Upper lobe of left lung (tissue), 6 donors: ENCODE data around the gene IRAK1. TPM values are rescaled to one million over a fixed set of nuclear protein-coding genes. Genes with fewer than 3 reads are reported as not detected.
"Not testable (repeated sequence)": the region's sequence is repeated elsewhere in the genome, so short reads cannot be mapped to it uniquely, and the experiment has no call there.

Experiments used
- ATAC-seq, 2 donors: fragments of 200-7000 bp; cut with Tn5 transposase; one replicate each; pipeline ENCODE4 v1.9.1; 2022; ENCODE audit warnings: mild to moderate bottlenecking in 2 of 2, moderate library complexity in 2 of 2; ENCODE audit not compliant: low FRiP score in 2 of 2
- DNase-seq, 2 donors: peaks; one replicate each; pipeline ENCODE4 v3.0.0-alpha.2; 2019 to 2020
- H3K27ac ChIP-seq, 4 donors: fragments of 200-600 bp; sonication (generic); one replicate each; pipeline ENCODE4 v1.5.1; 2016 to 2019
- H3K27me3 ChIP-seq, 4 donors: fragments of 200-600 bp; sonication (generic); one replicate each; pipeline ENCODE4 v1.5.1; 2017 to 2019
- H3K36me3 ChIP-seq, 4 donors: fragments of 200-600 bp; sonication (generic); one replicate each; pipeline ENCODE4 v1.5.1; 2016 to 2019
- H3K4me1 ChIP-seq, 4 donors: fragments of 200-600 bp; sonication (generic); one replicate each; pipeline ENCODE4 v1.5.1; 2018 to 2019
- H3K4me3 ChIP-seq, 4 donors: fragments of 200-600 bp; sonication (generic); one replicate each; pipeline ENCODE4 v1.5.1; 2017 to 2019; ENCODE audit warnings: mild to moderate bottlenecking in 2 of 4, moderate library complexity in 1 of 4
- H3K9me3 ChIP-seq, 4 donors: fragments of 200-600 bp; sonication (generic); one replicate each; pipeline ENCODE4 v1.5.1; 2018 to 2019
- CTCF ChIP-seq, 6 experiments: fragments of 450-650 bp in 4 of 6; fragments of 200-600 bp in 2 of 6; sonication (generic) in 2 of 6; IDR thresholded peaks; one replicate each; pipeline ENCODE4 v1.5.1; 2016 to 2019; ENCODE audit warnings: antibody characterized with exemption in 6 of 6
- EP300 ChIP-seq, 4 donors: sonication (generic); formaldehyde crosslinking; IDR thresholded peaks; one replicate each; pipeline ENCODE4 v1.5.1; 2017; ENCODE audit warnings: antibody characterized with exemption in 4 of 4, control low read depth in 2 of 4
- POLR2A ChIP-seq, 4 donors: fragments of 450-650 bp; IDR thresholded peaks; one replicate each; pipeline ENCODE4 v1.5.1; 2016 to 2017; ENCODE audit warnings: antibody characterized with exemption in 4 of 4, mild to moderate bottlenecking in 2 of 4
- POLR2AphosphoS5 ChIP-seq, 2 donors: sonication (generic); formaldehyde crosslinking; IDR thresholded peaks; one replicate each; pipeline ENCODE4 v1.5.1; 2017; ENCODE audit warnings: antibody characterized with exemption in 2 of 2
- WGBS, 2 donors: methylation state at CpG; one replicate each; pipeline ENCODE4 v1.1.5; 2017 to 2018; 5-methylcytosine and 5-hydroxymethylcytosine counted together
- total RNA-seq, 6 donors: library from RNA; depleted of rRNA in 4 of 6; stranded (reverse); fragments of >200 nt in 4 of 6; gene quantifications; one replicate each; pipeline versions ENCODE4 v1.1.0 to v1.2.1, GENCODE V29; 2016 to 2021
- donor health status: DM: no; HTN: no; CAD: no; lungs with moderate emphysema.
- donor health status: DM: no; HTN: yes; CAD: no; lungs with severe emphysema.

The IRAK1 gene
- total RNA-seq, 6 donors from 2014 or later, result 49.4 to 236 (median 125) TPM

DNA sequence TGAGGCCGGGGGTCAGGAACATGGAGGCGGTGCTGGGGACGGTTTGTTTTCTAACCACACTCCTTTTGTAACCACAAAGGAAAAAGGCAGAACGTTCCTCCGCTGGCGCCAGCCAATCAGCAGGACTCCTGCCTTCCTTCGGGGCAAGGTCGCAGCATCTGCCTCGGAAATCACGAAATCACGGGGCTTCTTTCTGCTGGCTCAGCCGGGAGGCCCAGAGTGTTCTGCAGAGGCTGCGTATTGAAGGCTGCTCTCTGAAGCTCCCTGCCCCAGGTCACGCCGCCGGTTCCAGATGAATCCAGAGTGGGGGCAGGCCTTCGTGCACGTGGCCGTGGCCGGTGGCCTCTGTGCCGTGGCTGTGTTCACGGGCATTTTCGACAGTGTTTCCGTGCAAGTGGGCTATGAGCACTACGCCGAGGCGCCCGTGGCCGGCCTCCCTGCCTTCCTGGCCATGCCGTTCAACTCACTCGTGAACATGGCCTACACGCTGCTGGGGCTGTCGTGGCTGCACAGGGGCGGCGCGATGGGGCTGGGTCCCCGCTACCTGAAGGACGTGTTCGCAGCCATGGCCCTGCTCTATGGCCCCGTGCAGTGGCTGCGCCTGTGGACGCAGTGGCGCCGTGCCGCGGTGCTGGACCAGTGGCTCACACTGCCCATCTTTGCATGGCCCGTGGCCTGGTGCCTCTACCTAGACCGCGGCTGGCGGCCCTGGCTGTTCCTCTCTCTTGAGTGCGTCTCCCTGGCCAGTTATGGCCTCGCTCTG is 37.8 kb downstream of the IRAK1 start:
- Histone ChIP-seq H3K27me3 (peaks cover 0 to 7% (median 0%) of the 10 kb centered on the region in 4 donors), H3K9me3 (no peaks in the 10 kb centered on the region), H3K36me3 (no peaks in the 10 kb centered on the region), H3K4me3 (no peak overlapping the region), H3K27ac (peak overlapping the region in 3 of 4 donors; percentile 24 to 76 (median 61)), H3K4me1 (peaks cover 3 to 17% (median 5%) of the 10 kb centered on the region in 4 donors)
- WGBS, 2 donors, result 55 to 77% methylated on average over 10 to 46 of the region's 52 CpGs
- no peak for TF ChIP-seq CTCF (IDR thresholded peaks at IDR 0.05)
- peak in 1 of 4 donors; percentile 42 for TF ChIP-seq POLR2A (IDR thresholded peaks at IDR 0.05)
- peak in 1 of 2 donors; percentile 15 for TF ChIP-seq POLR2AphosphoS5 (IDR thresholded peaks at IDR 0.05)
- no peak for TF ChIP-seq EP300 (IDR thresholded peaks at IDR 0.05)
- ATAC-seq (peak in 1 of 2 donors; percentile 70), DNase-seq (peak; percentile 58 to 70)

DNA sequence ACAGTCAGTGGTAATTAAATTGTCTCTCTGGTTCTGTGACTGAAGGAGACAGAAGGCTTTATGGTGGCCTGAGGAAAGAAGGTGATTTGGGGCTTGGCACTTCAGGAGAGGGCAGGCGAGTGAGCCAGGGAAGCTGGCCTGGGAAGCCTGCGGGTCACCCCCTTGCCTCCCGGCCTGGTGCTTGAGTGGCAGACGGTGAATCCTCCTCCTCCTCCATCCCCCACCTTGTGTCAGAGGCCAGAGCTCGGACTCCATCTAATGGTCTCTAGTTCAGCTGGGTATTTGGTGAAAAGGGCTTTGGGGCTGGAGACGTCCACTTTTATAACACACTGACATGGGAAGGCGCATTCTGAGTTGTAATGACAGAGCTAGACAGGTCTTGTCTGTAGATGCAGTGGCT is 38.5 kb downstream of the IRAK1 start:
- Histone ChIP-seq H3K4me1 (peaks cover 3 to 17% (median 5%) of the 10 kb centered on the region in 4 donors), H3K36me3 (no peaks in the 10 kb centered on the region), H3K9me3 (no peaks in the 10 kb centered on the region), H3K27ac (peak overlapping the region in 2 of 4 donors; percentile 61 to 76), H3K27me3 (peaks cover 0 to 7% (median 0%) of the 10 kb centered on the region in 4 donors), H3K4me3 (no peak overlapping the region)
- DNase-seq (no peak), ATAC-seq (no peak)
- WGBS, 2 donors, result 70 to 82% methylated on average over 3 to 7 of the region's 7 CpGs
- TF ChIP-seq EP300 (IDR thresholded peaks at IDR 0.05), result no peak
- no peak for TF ChIP-seq POLR2A (IDR thresholded peaks at IDR 0.05)
- no peak for TF ChIP-seq POLR2AphosphoS5 (IDR thresholded peaks at IDR 0.05)
- TF ChIP-seq CTCF (IDR thresholded peaks at IDR 0.05), result no peak

DNA sequence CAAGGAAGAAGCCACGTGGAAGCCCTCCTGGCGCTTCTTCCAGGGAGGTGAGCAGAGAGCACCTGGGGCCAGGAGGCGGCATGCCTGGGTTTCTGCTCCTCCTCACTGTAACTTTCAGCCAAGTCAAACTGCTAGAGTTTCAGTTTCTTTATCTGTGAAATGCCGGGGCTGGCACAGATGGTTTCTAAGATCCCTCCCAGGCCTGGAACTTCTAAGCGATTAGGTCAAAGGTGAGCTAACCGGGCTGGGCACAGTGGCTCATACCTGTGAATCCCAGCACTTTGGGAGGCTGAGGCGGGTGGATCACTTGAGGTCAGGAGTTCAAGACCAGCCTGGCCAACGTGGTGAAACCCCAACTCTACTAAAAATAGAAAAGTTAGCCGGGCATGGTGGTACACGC is 39.3 kb downstream of the IRAK1 start:
- WGBS, 2 donors, result 77% methylated on average over 7 of the region's 10 CpGs; no CpG with 5 or more reads in 1 of the 2 donors
- not testable (repeated sequence) for ATAC-seq, H3K4me3 ChIP-seq, DNase-seq, H3K9me3 ChIP-seq, H3K36me3 ChIP-seq, H3K27me3 ChIP-seq
- peak overlapping the region in 2 of 4 donors; percentile 40 to 76 for H3K27ac ChIP-seq
- H3K4me1 ChIP-seq, result peaks cover 3 to 17% (median 5%) of the 10 kb centered on the region in 4 donors

DNA sequence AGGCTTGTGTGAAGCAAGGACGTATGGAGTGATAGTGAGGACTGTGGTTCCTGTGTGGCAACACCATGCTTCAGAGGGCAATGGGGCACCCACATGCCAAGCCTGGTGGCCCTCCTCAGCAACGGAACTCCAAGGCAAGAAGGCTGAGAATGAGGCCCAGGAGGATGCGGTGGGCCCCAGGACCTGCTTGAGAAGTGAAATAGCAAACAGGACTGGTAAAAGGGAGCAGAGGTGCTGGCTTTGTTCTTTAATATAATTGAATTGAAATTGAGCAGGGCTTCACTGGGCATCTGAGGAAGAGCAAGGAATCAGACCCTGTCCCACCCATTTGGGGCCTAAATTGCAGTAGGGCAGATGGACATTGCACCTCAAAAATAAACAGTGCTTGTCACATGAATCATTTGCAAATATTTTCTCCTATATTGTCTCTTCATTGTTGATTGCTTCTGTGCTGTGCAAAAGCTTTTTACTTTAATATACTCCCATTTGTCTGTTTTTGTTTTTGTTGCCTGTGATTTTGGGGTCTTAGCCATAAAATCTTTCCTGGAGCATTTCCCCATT is 44.9 kb downstream of the IRAK1 start:
- TF ChIP-seq POLR2A (IDR thresholded peaks at IDR 0.05) (no peak), POLR2AphosphoS5 (IDR thresholded peaks at IDR 0.05) (no peak), CTCF (IDR thresholded peaks at IDR 0.05) (no peak), EP300 (IDR thresholded peaks at IDR 0.05) (no peak)
- 61 to 74% methylated on average over 2 to 3 of the region's 3 CpGs for WGBS, 2 donors
- Histone ChIP-seq H3K9me3 (peaks cover 0 to 10% (median 0%) of the 10 kb centered on the region in 4 donors), H3K4me1 (peaks cover 4 to 25% (median 13%) of the 10 kb centered on the region in 4 donors), H3K27me3 (no peaks in the 10 kb centered on the region), H3K4me3 (no peak overlapping the region), H3K27ac (peak overlapping the region; percentile 95 to 100 (median 100)), H3K36me3 (no peaks in the 10 kb centered on the region)
- no peak for ATAC-seq
- no peak for DNase-seq

- no peaks in the 10 kb centered on the region for H3K27me3 ChIP-seq
- TF ChIP-seq POLR2A (IDR thresholded peaks at IDR 0.05), result no peak
- peak in 1 of 2 donors; percentile 8 for TF ChIP-seq POLR2AphosphoS5 (IDR thresholded peaks at IDR 0.05)
- H3K4me3 ChIP-seq, result peak overlapping the region in 1 of 4 donors; percentile 90
- H3K27ac ChIP-seq, result peak overlapping the region; percentile 95 to 100 (median 100)
- H3K36me3 ChIP-seq, result no peaks in the 10 kb centered on the region
- ATAC-seq, result no peak
- DNase-seq, result peak in 1 of 2 donors; percentile 54
- H3K4me1 ChIP-seq, result peaks cover 7 to 32% (median 15%) of the 10 kb centered on the region in 4 donors
- peaks cover 0 to 10% (median 0%) of the 10 kb centered on the region in 4 donors for H3K9me3 ChIP-seq
- WGBS, 2 donors, result 12 to 60% methylated on average over 3 to 14 of the region's 14 CpGs
Observed at GRCh38 chrX:153974003-153974725, 45.5 kb downstream of the IRAK1 start.
